GM12878 (cell line): ENCODE measurements around the gene RNU2-63P. TPM values are rescaled to one million over a fixed set of nuclear protein-coding genes. Genes with fewer than 3 reads are reported as not detected.

Experiments
- ATAC-seq: fragments of 200-7000 bp; cut with Tn5 transposase; 3 replicates; pipeline ENCODE4 v1.9.1; 2020; ENCODE audit warnings: mild to moderate bottlenecking, moderate library complexity
- BruUV-seq: library from RNA; stranded (reverse); fragments of 400-500 nt; replicated peaks from 2 replicates; lab custom pipeline; 2021; lab: Mats Ljungman, UMichigan
- CTCF ChIA-PET: fragments of 300-600 bp; sonication (Branson Sonifier 250); formaldehyde crosslinking; extraction: SDS; loops from one replicate; lab custom pipeline; 2021; ENCODE audit warnings: inconsistent platforms; lab: Yijun Ruan, JAX
- POLR2A ChIA-PET: fragments of 350-600 bp; formaldehyde crosslinking; extraction: SDS; loops from one replicate; lab custom pipeline; 2021; ENCODE audit warnings: inconsistent platforms; lab: Charles Lee
- RAD21 ChIA-PET: fragments of 300-600 bp; sonication (Branson Sonifier 250); formaldehyde crosslinking; loops from one replicate; lab custom pipeline; 2023; ENCODE audit warnings: antibody characterized with exemption; ENCODE audit not compliant: unreplicated experiment; lab: Charles Lee
- SMC1A ChIA-PET: fragments of 300-600 bp; sonication (Branson Sonifier 250); formaldehyde crosslinking; loops from one replicate; lab custom pipeline; 2023; ENCODE audit not compliant: unreplicated experiment, uncharacterized antibody; lab: Charles Lee
- DNase-seq: peaks from one replicate; pipeline ENCODE4 v3.0.0-alpha.2; 2011; ENCODE audit warnings: low read depth, low spot score
- FAIRE-seq: peaks from 3 replicates; lab custom pipeline; 2011; peaks lifted over from hg19 to GRCh38; lab: Jason Lieb, UNC
- H2AFZ ChIP-seq: 2 replicates; pipeline ENCODE4 v1.6.0; 2011; ENCODE audit warnings: low read depth, low read length, control low read depth; ENCODE audit not compliant: control insufficient read depth
- H3K27ac ChIP-seq: 2 replicates; pipeline ENCODE4 v1.5.1; 2011; ENCODE audit warnings: control low read depth; ENCODE audit not compliant: control insufficient read depth, insufficient read depth
- H3K27me3 ChIP-seq, 2 experiments: replicated peaks in 1 of 2; 2 replicates each; pipeline versions ENCODE4 v1.6.0 to v1.6.1; 2011; ENCODE audit warnings: low read length in 1 of 2; ENCODE audit not compliant: control insufficient read depth in 2 of 2, insufficient read depth in 2 of 2
- H3K36me3 ChIP-seq, 2 experiments: 2 replicates each; pipeline ENCODE4 v1.5.1; 2011; ENCODE audit warnings: low read length in 1 of 2; ENCODE audit not compliant: control insufficient read depth in 2 of 2, insufficient read depth in 2 of 2
- H3K4me1 ChIP-seq: 2 replicates; pipeline ENCODE4 v1.6.1; 2011; ENCODE audit warnings: mild to moderate bottlenecking, low read length, moderate library complexity, mixed read lengths; ENCODE audit not compliant: control insufficient read depth, insufficient read depth
- H3K4me2 ChIP-seq: 2 replicates; pipeline ENCODE4 v1.6.0; 2011; ENCODE audit warnings: control low read depth; ENCODE audit not compliant: control insufficient read depth, insufficient read depth
- H3K4me3 ChIP-seq: fragments of 200-600 bp; sonication (generic); 2 replicates; pipeline ENCODE4 v1.5.1; 2016
- H3K79me2 ChIP-seq: 2 replicates; pipeline ENCODE4 v1.6.0; 2011; ENCODE audit warnings: low read length; ENCODE audit not compliant: control insufficient read depth, insufficient read depth
- H3K9ac ChIP-seq: 2 replicates; pipeline ENCODE4 v1.8.0; 2011; ENCODE audit warnings: low read length, control low read depth, mixed read lengths; ENCODE audit not compliant: control insufficient read depth, insufficient read depth
- H3K9me3 ChIP-seq: replicated peaks from 3 replicates; pipeline ENCODE4 v1.5.1; 2011; ENCODE audit warnings: mild to moderate bottlenecking, low read length; ENCODE audit not compliant: control insufficient read depth, insufficient read depth
- H4K20me1 ChIP-seq: 2 replicates; pipeline ENCODE4 v1.6.0; 2011; ENCODE audit not compliant: control insufficient read depth, insufficient read depth
- BACH1 ChIP-seq: fragments of 450-650 bp; IDR thresholded peaks from 2 replicates; pipeline ENCODE4 v1.6.1; 2017; ENCODE audit warnings: mild to moderate bottlenecking, borderline replicate concordance
- BCL3 ChIP-seq: IDR thresholded peaks from 2 replicates; pipeline ENCODE4 v1.6.1; 2011; ENCODE audit warnings: borderline replicate concordance, low read depth, mild to moderate bottlenecking, moderate library complexity, low read length; ENCODE audit not compliant: insufficient read depth, poor library complexity, severe bottlenecking
- BMI1 ChIP-seq: fragments of 450-650 bp; IDR thresholded peaks from 2 replicates; pipeline ENCODE4 v1.6.1; 2016; ENCODE audit warnings: mild to moderate bottlenecking, moderate library complexity, borderline replicate concordance
- CEBPZ ChIP-seq: fragments of 150-350 bp; IDR thresholded peaks from 2 replicates; pipeline ENCODE4 v1.6.1; 2016; ENCODE audit warnings: low read depth, low read length
- ESRRA ChIP-seq: IDR thresholded peaks from 2 replicates; pipeline ENCODE4 v1.6.1; 2012; ENCODE audit warnings: mild to moderate bottlenecking, low read length, improper control_type of control experiment
- EZH2 ChIP-seq: IDR thresholded peaks from 2 replicates; pipeline ENCODE4 v1.6.1; 2012; ENCODE audit warnings: low read depth, mild to moderate bottlenecking, control low read depth, inconsistent platforms, low read length, borderline replicate concordance; ENCODE audit not compliant: control insufficient read depth
- HCFC1 ChIP-seq: fragments of 150-350 bp; IDR thresholded peaks from 2 replicates; pipeline ENCODE4 v1.6.1; 2014; ENCODE audit warnings: low read length
- HDAC2 ChIP-seq: fragments of 200-600 bp; sonication (generic); IDR thresholded peaks from 2 replicates; pipeline ENCODE4 v1.6.1; 2017
- IKZF2 ChIP-seq, 2 experiments: fragments of 450-650 bp; IDR thresholded peaks; 2 replicates each; pipeline ENCODE4 v1.6.1; 2017; ENCODE audit warnings: mild to moderate bottlenecking in 2 of 2, moderate library complexity in 2 of 2
- NR2F1 ChIP-seq: fragments of 450-650 bp; conservative IDR thresholded peaks from 2 replicates; pipeline ENCODE4 v1.6.1; 2017; ENCODE audit warnings: mild to moderate bottlenecking
- POLR2AphosphoS2 ChIP-seq: IDR thresholded peaks from 2 replicates; pipeline ENCODE4 v1.6.1; 2011; ENCODE audit warnings: low read depth, mild to moderate bottlenecking, low read length, improper control_type of control experiment, moderate library complexity
- SUZ12 ChIP-seq: fragments of 200-600 bp; sonication (generic); IDR thresholded peaks from one replicate; pipeline ENCODE4 v1.6.1; 2018; ENCODE audit warnings: antibody characterized with exemption, mild to moderate bottlenecking; ENCODE audit not compliant: unreplicated experiment
- ZNF217 ChIP-seq: fragments of 450-650 bp; IDR thresholded peaks from 2 replicates; pipeline ENCODE4 v1.6.1; 2017; ENCODE audit warnings: antibody characterized with exemption, mild to moderate bottlenecking
- WGBS: methylation state at CpG from one replicate; pipeline ENCODE4 v1.1.6; 2016; ENCODE audit warnings: low lambda C conversion rate; ENCODE audit not compliant: insufficient replicate concordance, insufficient coverage; ENCODE audit errors: missing lambda C conversion rate; 5-methylcytosine and 5-hydroxymethylcytosine counted together
- in situ Hi-C: fragments of 300-500 bp; cut with MboI; formaldehyde crosslinking; loops from 9 replicates; pipeline ENCODE4 v1.14.3; 2018; ENCODE audit warnings: mixed read lengths
- intact Hi-C: fragments of 100-400 bp; cut with micrococcal nuclease; formaldehyde crosslinking; loops from one replicate; pipeline ENCODE4 v1.14.2; 2022; ENCODE audit not compliant: unreplicated experiment
- polyA plus RNA-seq, 11 experiments: library from polyadenylated mRNA; depleted of rRNA in 4 of 11; unstranded in 6 of 11; stranded (reverse) in 5 of 11; fragments of >200 nt; fragmentation: Nextera tagmentation in 4 of 11; fragmentation: Illumina TruSeq in 1 of 11; extraction: Ambion mirVana in 4 of 11; extraction: Trizol in 1 of 11; gene quantifications; 1 replicate in 1 of 11; 2 replicates in 10 of 11; pipeline versions ENCODE4 v1.2.1 to v1.2.3, GENCODE V29; 2011 to 2016; ENCODE audit warnings: inconsistent platforms in 2 of 11, missing spikeins in 2 of 11, low read depth in 1 of 11
- total RNA-seq, 4 experiments: library from RNA; depleted of rRNA in 3 of 4; stranded (reverse); fragments of >200 nt in 3 of 4; fragmentation: Illumina TruSeq in 1 of 4; extraction: Trizol in 1 of 4; gene quantifications; 2 replicates each; pipeline versions ENCODE4 v1.2.1 to v1.2.3, GENCODE V29; 2013 to 2021
- TF ChIP-seq, protein P1 (sequence below): fragments of 450-650 bp; formaldehyde crosslinking; IDR thresholded peaks from 2 replicates; pipeline ENCODE4 v1.4.0; 2020; ENCODE audit warnings: mild to moderate bottlenecking, moderate library complexity

The RNU2-63P gene
- total and polyA plus RNA-seq, 10 of the 15 experiments (the other 5 are each of a cell fraction or from before 2014, with no cell fraction given): 10.7 to 117 (median 12.3) TPM; not detected in 5

- CTCF ChIA-PET: interaction anchor here (0.7 to 4.7 kb wide), 24 partner anchors 8 to 679 kb away, joined by 3 to 163 read pairs (median 6); partner anchors contain the start of gene RNU2-63P
Observed at GRCh38 chr2:88061295-88061694, 44.9 kb upstream of the RNU2-63P start.

More at GRCh38 chr2:88061295-88061694, 44.9 kb upstream of the RNU2-63P start:
- no peak for DNase-seq
- intact Hi-C loops: no loop called here
- no peaks in the 10 kb centered on the region for H3K27me3 ChIP-seq
- H3K27ac ChIP-seq: no peak overlapping the region
- no peak for FAIRE-seq
- ATAC-seq: no peak
- 41% methylated on average over 3 of the region's 3 CpGs for WGBS
- POLR2A ChIA-PET: interaction anchor here (1.1 to 1.2 kb wide), 2 partner anchors 99 to 107 kb away, joined by 3 read pairs; no protein-coding TSS in a partner anchor
- no peak overlapping the region for H3K9ac ChIP-seq
- no peak overlapping the region for H3K4me2 ChIP-seq
- no peak overlapping the region for H2AFZ ChIP-seq
- H3K9me3 ChIP-seq: no peaks in the 10 kb centered on the region
- in situ Hi-C loops: loop anchor here (5.0 to 25.0 kb wide), 3 partner anchors 51 to 601 kb away; no protein-coding TSS in a partner anchor
- BruUV-seq: no TSS peak
- peaks cover under 1% of the 10 kb centered on the region for H3K4me1 ChIP-seq
- no peaks in the 10 kb centered on the region for H4K20me1 ChIP-seq
- H3K4me3 ChIP-seq: no peak overlapping the region
- RAD21 ChIA-PET: interaction anchor here (0.6 to 3.8 kb wide), 8 partner anchors 19 to 138 kb away, joined by 3 to 52 read pairs (median 3); no protein-coding TSS in a partner anchor
- H3K79me2 ChIP-seq: no peaks in the 10 kb centered on the region
- SMC1A ChIA-PET: interaction anchor here (0.7 to 2.7 kb wide), 7 partner anchors 8 to 107 kb away, joined by 3 to 29 read pairs (median 5); no protein-coding TSS in a partner anchor
- TF ChIP-seq HCFC1: no peak
- TF ChIP-seq CEBPZ: no peak
- no peak for TF ChIP-seq ESRRA
- no peak for TF ChIP-seq BMI1
- TF ChIP-seq HDAC2: no peak
- TF ChIP-seq, protein P1, sequence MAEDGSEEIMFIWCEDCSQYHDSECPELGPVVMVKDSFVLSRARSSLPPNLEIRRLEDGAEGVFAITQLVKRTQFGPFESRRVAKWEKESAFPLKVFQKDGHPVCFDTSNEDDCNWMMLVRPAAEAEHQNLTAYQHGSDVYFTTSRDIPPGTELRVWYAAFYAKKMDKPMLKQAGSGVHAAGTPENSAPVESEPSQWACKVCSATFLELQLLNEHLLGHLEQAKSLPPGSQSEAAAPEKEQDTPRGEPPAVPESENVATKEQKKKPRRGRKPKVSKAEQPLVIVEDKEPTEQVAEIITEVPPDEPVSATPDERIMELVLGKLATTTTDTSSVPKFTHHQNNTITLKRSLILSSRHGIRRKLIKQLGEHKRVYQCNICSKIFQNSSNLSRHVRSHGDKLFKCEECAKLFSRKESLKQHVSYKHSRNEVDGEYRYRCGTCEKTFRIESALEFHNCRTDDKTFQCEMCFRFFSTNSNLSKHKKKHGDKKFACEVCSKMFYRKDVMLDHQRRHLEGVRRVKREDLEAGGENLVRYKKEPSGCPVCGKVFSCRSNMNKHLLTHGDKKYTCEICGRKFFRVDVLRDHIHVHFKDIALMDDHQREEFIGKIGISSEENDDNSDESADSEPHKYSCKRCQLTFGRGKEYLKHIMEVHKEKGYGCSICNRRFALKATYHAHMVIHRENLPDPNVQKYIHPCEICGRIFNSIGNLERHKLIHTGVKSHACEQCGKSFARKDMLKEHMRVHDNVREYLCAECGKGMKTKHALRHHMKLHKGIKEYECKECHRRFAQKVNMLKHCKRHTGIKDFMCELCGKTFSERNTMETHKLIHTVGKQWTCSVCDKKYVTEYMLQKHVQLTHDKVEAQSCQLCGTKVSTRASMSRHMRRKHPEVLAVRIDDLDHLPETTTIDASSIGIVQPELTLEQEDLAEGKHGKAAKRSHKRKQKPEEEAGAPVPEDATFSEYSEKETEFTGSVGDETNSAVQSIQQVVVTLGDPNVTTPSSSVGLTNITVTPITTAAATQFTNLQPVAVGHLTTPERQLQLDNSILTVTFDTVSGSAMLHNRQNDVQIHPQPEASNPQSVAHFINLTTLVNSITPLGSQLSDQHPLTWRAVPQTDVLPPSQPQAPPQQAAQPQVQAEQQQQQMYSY (CRISPR knock-in tag): no peak
- no peak for TF ChIP-seq BCL3
- TF ChIP-seq BACH1: no peak
- TF ChIP-seq EZH2: no peak
- TF ChIP-seq NR2F1: no peak
- TF ChIP-seq IKZF2 (IDR thresholded peaks at IDR 0.05): no peak
- no peak for TF ChIP-seq POLR2AphosphoS2
- no peak for TF ChIP-seq ZNF217
- TF ChIP-seq SUZ12: no peak
- H3K36me3 ChIP-seq: no peaks in the 10 kb centered on the region
